ENCODE data around the gene ZSWIM7.

DNA sequence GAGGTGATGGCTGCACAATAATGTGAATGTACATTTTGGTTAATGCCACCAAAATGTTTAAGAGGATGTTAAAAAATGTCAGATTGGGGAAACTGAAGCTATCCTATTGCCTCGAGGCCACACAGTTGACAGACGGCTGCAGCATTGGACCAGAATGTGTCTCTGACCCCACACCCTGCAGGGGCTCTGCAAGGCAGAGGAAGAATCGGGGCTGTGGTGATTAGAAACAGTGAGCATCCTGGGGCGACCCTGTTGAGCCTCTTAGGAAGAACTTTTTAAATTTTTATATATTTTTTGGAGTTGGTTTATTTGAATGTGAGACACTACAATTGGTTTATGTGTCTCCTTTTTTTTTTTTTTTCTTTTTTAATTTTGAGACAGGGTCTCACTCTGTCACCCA lies 69.6 kb downstream of the ZSWIM7 start:
- TF ChIP-seq CTCF (IDR thresholded peaks at IDR 0.05) = no peak
- no peak for TF ChIP-seq EZH2 (IDR thresholded peaks at IDR 0.05)
